ENCODE measurements around the gene PER2.
A peak's percentile ranks its signal among the peaks of the same experiment; 100 is the strongest.

- TF ChIP-seq ZNF596 (tag by site-specific recombination; IDR thresholded peaks at IDR 0.05) (no peak), ZNF549 (tag by site-specific recombination; IDR thresholded peaks at IDR 0.05) (no peak), MYNN (tag by site-specific recombination; IDR thresholded peaks at IDR 0.05; ENCODE audit: borderline replicate concordance) (no peak), SP2 (tag by site-specific recombination; IDR thresholded peaks at IDR 0.05) (no peak), ZBTB48 (tag by site-specific recombination; IDR thresholded peaks at IDR 0.05) (no peak), ZNF670 (tag by site-specific recombination; IDR thresholded peaks at IDR 0.05; ENCODE audit: low read depth) (no peak), ZNF292 (tag by site-specific recombination; IDR thresholded peaks at IDR 0.05; ENCODE audit: borderline replicate concordance, low read depth) (no peak), ZNF121 (tag by site-specific recombination; IDR thresholded peaks at IDR 0.05) (no peak), SCRT1 (tag by site-specific recombination; IDR thresholded peaks at IDR 0.05; ENCODE audit: borderline replicate concordance) (no peak), ZNF560 (tag by site-specific recombination; IDR thresholded peaks at IDR 0.05; ENCODE audit: borderline replicate concordance) (no peak), PRDM6 (tag by site-specific recombination; IDR thresholded peaks at IDR 0.05) (peak; percentile 42; the same call in 1 of the 2 replicates)
Measured at GRCh38 chr2:238285653-238286082, 2.7 kb downstream of the PER2 start.

Data from HEK293 (cell line).